HCT116 (cell line): ENCODE measurements around the gene KCNK3. TPM values are rescaled to one million over a fixed set of nuclear protein-coding genes. Genes with fewer than 3 reads are reported as not detected.

Source experiments
- ATAC-seq: fragments of 200-7000 bp; cut with Tn5 transposase; 2 replicates; pipeline ENCODE4 v1.9.1; 2020; ENCODE audit warnings: mild to moderate bottlenecking, moderate library complexity
- BruUV-seq: library from RNA; stranded (reverse); fragments of 400-500 nt; replicated peaks from 2 replicates; lab custom pipeline; 2021; lab: Mats Ljungman, UMichigan
- CTCF ChIA-PET: fragments of 300-600 bp; sonication (Branson Sonifier 250); formaldehyde crosslinking; loops from one replicate; lab custom pipeline; 2021; ENCODE audit warnings: antibody characterized with exemption; lab: Charles Lee
- POLR2A ChIA-PET: fragments of 300-600, 350-600 bp; sonication (Branson Sonifier 250); formaldehyde crosslinking; loops from one replicate; lab custom pipeline; 2021; ENCODE audit warnings: antibody characterized with exemption; lab: Charles Lee
- RAD21 ChIA-PET, 2 experiments: fragments of 300-600 bp; sonication (Branson Sonifier 250); formaldehyde crosslinking; loops; one replicate each; lab custom pipeline; 2023; ENCODE audit warnings: low total read pairs in 2 of 2; ENCODE audit not compliant: uncharacterized antibody in 2 of 2, unreplicated experiment in 2 of 2, low non-redundant PET in 1 of 2; lab: Charles Lee
- DNase-seq: peaks from one replicate; pipeline ENCODE4 v3.0.0-alpha.2; 2010; ENCODE audit warnings: low read depth, low spot score
- H2AFZ ChIP-seq: fragments of 200-600 bp; shearing (Covaris generic), sonication (generic); 2 replicates; pipeline ENCODE4 v1.6.1; 2017; ENCODE audit warnings: low read depth, mixed run types, mixed read lengths, antibody characterized with exemption, low read length; ENCODE audit not compliant: poor library complexity, severe bottlenecking
- H3K27ac ChIP-seq: 2 replicates; pipeline ENCODE4 v1.5.1; 2012; ENCODE audit warnings: low read depth, low read length
- H3K27me3 ChIP-seq: fragments of 200-600 bp; sonication (generic); 2 replicates; pipeline ENCODE4 v1.6.1; 2016; ENCODE audit warnings: mixed run types, low read length, mixed read lengths; ENCODE audit not compliant: insufficient read depth
- H3K36me3 ChIP-seq, 2 experiments: fragments of 200-500 bp in 1 of 2; fragments of 200-600 bp in 1 of 2; sonication (Bioruptor generic) in 1 of 2; sonication (generic) in 1 of 2; 2 replicates each; pipeline versions ENCODE4 v1.5.1 to v1.6.1; 2014 to 2016; ENCODE audit warnings: low read length in 2 of 2, inconsistent platforms in 1 of 2, mixed read lengths in 1 of 2, mixed run types in 1 of 2; ENCODE audit not compliant: insufficient read depth in 2 of 2, control insufficient read depth in 1 of 2
- H3K4me1 ChIP-seq, 2 experiments: fragments of 200-600 bp in 1 of 2; sonication (generic) in 1 of 2; 2 replicates each; pipeline versions ENCODE4 v1.5.1 to v1.6.1; 2012 to 2017; ENCODE audit warnings: low read length in 2 of 2, inconsistent platforms in 1 of 2, mild to moderate bottlenecking in 1 of 2, mixed read lengths in 1 of 2, mixed run types in 1 of 2, moderate library complexity in 1 of 2; ENCODE audit not compliant: insufficient read depth in 2 of 2, control insufficient read depth in 1 of 2
- H3K4me2 ChIP-seq: fragments of 200-600 bp; sonication (generic); 2 replicates; pipeline ENCODE4 v1.6.1; 2017; ENCODE audit warnings: mixed run types, low read length, mixed read lengths
- H3K4me3 ChIP-seq, 2 experiments: fragments of 200-600 bp in 1 of 2; sonication (generic) in 1 of 2; replicated peaks in 1 of 2; 2 replicates each; pipeline ENCODE4 v1.5.1; 2011 to 2016; ENCODE audit warnings: low read length in 2 of 2, control low read depth in 1 of 2, low read depth in 1 of 2, mild to moderate bottlenecking in 1 of 2, mixed read lengths in 1 of 2, mixed run types in 1 of 2
- H3K79me2 ChIP-seq: fragments of 200-600 bp; sonication (generic); 2 replicates; pipeline ENCODE4 v1.6.1; 2017; ENCODE audit warnings: mild to moderate bottlenecking, mixed run types, low read length, moderate library complexity, mixed read lengths; ENCODE audit not compliant: insufficient read depth
- H3K9ac ChIP-seq: fragments of 200-600 bp; sonication (generic); 2 replicates; pipeline ENCODE4 v1.6.1; 2016; ENCODE audit warnings: low read length, mixed read lengths
- H3K9me2 ChIP-seq: fragments of 200-600 bp; sonication (generic), shearing (Covaris generic); 2 replicates; pipeline ENCODE4 v1.6.1; 2017; ENCODE audit warnings: mixed run types, mild to moderate bottlenecking, moderate library complexity; ENCODE audit not compliant: insufficient read depth
- H3K9me3 ChIP-seq, 2 experiments: fragments of 200-500 bp in 1 of 2; fragments of 200-600 bp in 1 of 2; sonication (Bioruptor generic) in 1 of 2; sonication (generic) in 1 of 2; 2 replicates each; pipeline ENCODE4 v1.6.1; 2014 to 2017; ENCODE audit warnings: low read length in 2 of 2, mixed read lengths in 2 of 2, inconsistent platforms in 1 of 2, low read depth in 1 of 2, mild to moderate bottlenecking in 1 of 2, mixed run types in 1 of 2, moderate library complexity in 1 of 2; ENCODE audit not compliant: control insufficient read depth in 1 of 2, insufficient read depth in 1 of 2
- H4K20me1 ChIP-seq: fragments of 200-600 bp; sonication (generic), shearing (Covaris generic); 2 replicates; pipeline ENCODE4 v1.6.1; 2017; ENCODE audit warnings: mixed run types, mild to moderate bottlenecking, moderate library complexity; ENCODE audit not compliant: insufficient read depth
- CBX3 ChIP-seq: IDR thresholded peaks from 2 replicates; pipeline ENCODE4 v1.6.1; 2012; ENCODE audit warnings: low read depth
- EGR1 ChIP-seq: IDR thresholded peaks from 2 replicates; pipeline ENCODE4 v1.6.1; 2012; ENCODE audit warnings: low read depth
- EZH2 ChIP-seq: fragments of 200-600 bp; sonication (generic); IDR thresholded peaks from 2 replicates; pipeline ENCODE4 v1.6.1; 2017; ENCODE audit warnings: antibody characterized with exemption, mixed run types
- EZH2phosphoT487 ChIP-seq: fragments of 200-600 bp; IDR thresholded peaks from 2 replicates; pipeline ENCODE4 v1.6.1; 2018; ENCODE audit warnings: antibody characterized with exemption, borderline replicate concordance
- FOSL1 ChIP-seq: IDR thresholded peaks from 2 replicates; pipeline ENCODE4 v1.6.1; 2012; ENCODE audit warnings: low read depth
- POLR2A ChIP-seq: IDR thresholded peaks from 2 replicates; pipeline ENCODE4 v1.7.0; 2011; ENCODE audit warnings: borderline replicate concordance; ENCODE audit not compliant: insufficient read depth, insufficient read length; ENCODE audit errors: extremely low read depth
- SP1 ChIP-seq: IDR thresholded peaks from 2 replicates; pipeline ENCODE4 v1.6.1; 2012; ENCODE audit warnings: low read depth
- TCF7L2 ChIP-seq: IDR thresholded peaks from 2 replicates; pipeline ENCODE4 v1.7.0; 2011; ENCODE audit warnings: borderline replicate concordance, inconsistent platforms; ENCODE audit not compliant: insufficient read depth, insufficient read length; ENCODE audit errors: extremely low read depth
- YY1 ChIP-seq: IDR thresholded peaks from 2 replicates; pipeline ENCODE4 v1.6.1; 2011; ENCODE audit warnings: low read length, low read depth, moderate library complexity, mild to moderate bottlenecking; ENCODE audit not compliant: insufficient replicate concordance; ENCODE audit errors: extremely low read depth
- ZFX ChIP-seq: fragments of 450-650 bp; IDR thresholded peaks from 2 replicates; pipeline ENCODE4 v1.6.1; 2017
- ZNF274 ChIP-seq: fragments of 200-500 bp; sonication (Bioruptor generic); IDR thresholded peaks from 2 replicates; pipeline ENCODE4 v1.6.1; 2014; ENCODE audit warnings: mild to moderate bottlenecking, low read depth, low read length, inconsistent platforms
- intact Hi-C: fragments of 100-400 bp; cut with micrococcal nuclease; formaldehyde crosslinking; loops from 2 replicates; pipeline ENCODE4 v1.10.0; 2022
- total RNA-seq: library from RNA; stranded (reverse); gene quantifications from one replicate; pipeline ENCODE4 v1.2.1, GENCODE V29; 2021; ENCODE audit not compliant: unreplicated experiment
- TF ChIP-seq, protein P1 (sequence below), 3 experiments: fragments of 200-600 bp in 1 of 3; sonication (generic) in 1 of 3; IDR thresholded peaks in 2 of 3; conservative IDR thresholded peaks in 1 of 3; 2 replicates each; pipeline ENCODE4 v1.5.1; 2012 to 2017; ENCODE audit warnings: low read depth in 2 of 3, low read length in 2 of 3, antibody characterized with exemption in 1 of 3, borderline replicate concordance in 1 of 3, control low read depth in 1 of 3, mild to moderate bottlenecking in 1 of 3, mixed read lengths in 1 of 3, mixed run types in 1 of 3, moderate library complexity in 1 of 3; ENCODE audit not compliant: insufficient read depth in 1 of 3
- TF ChIP-seq, protein P2 (sequence below): IDR thresholded peaks from 2 replicates; pipeline ENCODE4 v1.6.1; 2012
- TF ChIP-seq, protein P3 (sequence below): IDR thresholded peaks from 2 replicates; pipeline ENCODE4 v1.6.1; 2012; ENCODE audit warnings: low read depth

The KCNK3 gene
- total RNA-seq, 1 experiment from 2014 or later: 0.71 TPM

DNA sequence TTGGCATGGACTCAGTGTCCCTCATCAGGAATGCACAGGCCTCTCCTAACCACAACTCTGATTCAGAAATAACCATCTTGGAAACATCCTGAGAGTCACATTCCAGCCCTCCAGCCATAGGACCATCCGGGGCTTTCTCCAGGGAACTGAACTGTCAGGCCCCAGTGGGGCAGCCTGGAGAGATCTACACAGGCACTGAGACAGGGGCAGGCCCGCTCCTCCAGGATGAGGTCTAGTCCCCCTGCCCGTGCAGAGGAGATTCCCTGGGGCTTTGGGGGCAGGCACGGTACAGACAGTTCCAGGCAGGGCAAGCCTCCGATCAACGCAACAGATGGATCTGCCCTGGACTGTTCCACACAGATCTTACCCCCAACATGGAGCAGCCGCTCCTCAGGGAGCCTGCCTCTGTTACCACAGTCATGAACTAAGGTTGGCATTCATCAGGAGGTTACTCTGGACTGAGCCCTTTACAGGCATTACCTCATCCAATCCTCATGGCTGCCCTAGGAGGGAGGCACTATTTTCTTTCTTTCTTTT is 12.0 kb downstream of the KCNK3 start (continued):
- TF ChIP-seq, protein P1, sequence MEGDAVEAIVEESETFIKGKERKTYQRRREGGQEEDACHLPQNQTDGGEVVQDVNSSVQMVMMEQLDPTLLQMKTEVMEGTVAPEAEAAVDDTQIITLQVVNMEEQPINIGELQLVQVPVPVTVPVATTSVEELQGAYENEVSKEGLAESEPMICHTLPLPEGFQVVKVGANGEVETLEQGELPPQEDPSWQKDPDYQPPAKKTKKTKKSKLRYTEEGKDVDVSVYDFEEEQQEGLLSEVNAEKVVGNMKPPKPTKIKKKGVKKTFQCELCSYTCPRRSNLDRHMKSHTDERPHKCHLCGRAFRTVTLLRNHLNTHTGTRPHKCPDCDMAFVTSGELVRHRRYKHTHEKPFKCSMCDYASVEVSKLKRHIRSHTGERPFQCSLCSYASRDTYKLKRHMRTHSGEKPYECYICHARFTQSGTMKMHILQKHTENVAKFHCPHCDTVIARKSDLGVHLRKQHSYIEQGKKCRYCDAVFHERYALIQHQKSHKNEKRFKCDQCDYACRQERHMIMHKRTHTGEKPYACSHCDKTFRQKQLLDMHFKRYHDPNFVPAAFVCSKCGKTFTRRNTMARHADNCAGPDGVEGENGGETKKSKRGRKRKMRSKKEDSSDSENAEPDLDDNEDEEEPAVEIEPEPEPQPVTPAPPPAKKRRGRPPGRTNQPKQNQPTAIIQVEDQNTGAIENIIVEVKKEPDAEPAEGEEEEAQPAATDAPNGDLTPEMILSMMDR (IDR thresholded peaks at IDR 0.05 in 2 of 3, conservative IDR thresholded peaks at IDR 0.05 in 1 of 3; ENCODE audit: borderline replicate concordance in 1 of 3, insufficient read depth in 1 of 3, low read depth in 2 of 3, low read length in 2 of 3): no peak
- TF ChIP-seq ZNF274 (no peak), ZFX (no peak), CBX3 (no peak), TCF7L2 (no peak)

- CTCF ChIA-PET: no interaction called here
These were observed 12.6 kb downstream of the KCNK3 start for GRCh38 chr2:26705126-26705525.

More at GRCh38 chr2:26705126-26705525, 12.6 kb downstream of the KCNK3 start:
- ChIA-PET POLR2A (interaction anchor here (1.1 kb wide), 1 partner anchor 9 kb away, joined by 3 read pairs; no protein-coding TSS in a partner anchor), RAD21 (no interaction called here)
- no peaks in the 10 kb centered on the region for H4K20me1 ChIP-seq
- H3K9me3 ChIP-seq: no peaks in the 10 kb centered on the region
- no peak overlapping the region for H3K4me2 ChIP-seq
- no TSS peak for BruUV-seq
- intact Hi-C loops: no loop called here
- H3K79me2 ChIP-seq: no peaks in the 10 kb centered on the region
- no peaks in the 10 kb centered on the region for H3K9me2 ChIP-seq
- H3K36me3 ChIP-seq: no peaks in the 10 kb centered on the region
- H3K4me3 ChIP-seq: no peak overlapping the region
- TF ChIP-seq POLR2A (no peak), FOSL1 (no peak), TCF7L2 (no peak), EZH2phosphoT487 (no peak), ZFX (no peak), SP1 (no peak), EZH2 (no peak), YY1 (no peak), EGR1 (no peak)
- TF ChIP-seq, protein P2, sequence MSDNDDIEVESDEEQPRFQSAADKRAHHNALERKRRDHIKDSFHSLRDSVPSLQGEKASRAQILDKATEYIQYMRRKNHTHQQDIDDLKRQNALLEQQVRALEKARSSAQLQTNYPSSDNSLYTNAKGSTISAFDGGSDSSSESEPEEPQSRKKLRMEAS: no peak
- TF ChIP-seq, protein P3, sequence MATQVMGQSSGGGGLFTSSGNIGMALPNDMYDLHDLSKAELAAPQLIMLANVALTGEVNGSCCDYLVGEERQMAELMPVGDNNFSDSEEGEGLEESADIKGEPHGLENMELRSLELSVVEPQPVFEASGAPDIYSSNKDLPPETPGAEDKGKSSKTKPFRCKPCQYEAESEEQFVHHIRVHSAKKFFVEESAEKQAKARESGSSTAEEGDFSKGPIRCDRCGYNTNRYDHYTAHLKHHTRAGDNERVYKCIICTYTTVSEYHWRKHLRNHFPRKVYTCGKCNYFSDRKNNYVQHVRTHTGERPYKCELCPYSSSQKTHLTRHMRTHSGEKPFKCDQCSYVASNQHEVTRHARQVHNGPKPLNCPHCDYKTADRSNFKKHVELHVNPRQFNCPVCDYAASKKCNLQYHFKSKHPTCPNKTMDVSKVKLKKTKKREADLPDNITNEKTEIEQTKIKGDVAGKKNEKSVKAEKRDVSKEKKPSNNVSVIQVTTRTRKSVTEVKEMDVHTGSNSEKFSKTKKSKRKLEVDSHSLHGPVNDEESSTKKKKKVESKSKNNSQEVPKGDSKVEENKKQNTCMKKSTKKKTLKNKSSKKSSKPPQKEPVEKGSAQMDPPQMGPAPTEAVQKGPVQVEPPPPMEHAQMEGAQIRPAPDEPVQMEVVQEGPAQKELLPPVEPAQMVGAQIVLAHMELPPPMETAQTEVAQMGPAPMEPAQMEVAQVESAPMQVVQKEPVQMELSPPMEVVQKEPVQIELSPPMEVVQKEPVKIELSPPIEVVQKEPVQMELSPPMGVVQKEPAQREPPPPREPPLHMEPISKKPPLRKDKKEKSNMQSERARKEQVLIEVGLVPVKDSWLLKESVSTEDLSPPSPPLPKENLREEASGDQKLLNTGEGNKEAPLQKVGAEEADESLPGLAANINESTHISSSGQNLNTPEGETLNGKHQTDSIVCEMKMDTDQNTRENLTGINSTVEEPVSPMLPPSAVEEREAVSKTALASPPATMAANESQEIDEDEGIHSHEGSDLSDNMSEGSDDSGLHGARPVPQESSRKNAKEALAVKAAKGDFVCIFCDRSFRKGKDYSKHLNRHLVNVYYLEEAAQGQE: no peak
- TF ChIP-seq, all 23 proteins: peak for 0
- H3K9ac ChIP-seq: no peak overlapping the region
- H2AFZ ChIP-seq: no peak overlapping the region
- no peaks in the 10 kb centered on the region for H3K4me1 ChIP-seq
- DNase-seq (no peak), ATAC-seq (no peak)
- H3K27me3 ChIP-seq: no peaks in the 10 kb centered on the region
- H3K27ac ChIP-seq: no peak overlapping the region
